Measurements from ENCODE around the gene TMEM232. TPM values are rescaled to one million over a fixed set of nuclear protein-coding genes. Genes with fewer than 3 reads are reported as not detected.
A peak's percentile ranks its signal among the peaks of the same experiment; 100 is the strongest.

Gene TMEM232
- total RNA-seq (11.3 TPM), polyA plus RNA-seq (ENCODE audit: insufficient read depth, low read depth, low replicate concordance) (4.8 TPM)
- long read RNA-seq, donor 1, partial matches to known transcripts: 0 of 1 reads
- long read RNA-seq, donor 1, other reads (novel, unspliced or antisense): 0 of 1 reads
- long read RNA-seq, donor 2: 0 reads
- long read RNA-seq, donor 3: 0 reads
- long read RNA-seq, donor 4, partial matches to known transcripts: 0 of 1 reads
- long read RNA-seq, donor 4, other reads (novel, unspliced or antisense): 0 of 1 reads
- long read RNA-seq, donor 5: 0 reads
- long read RNA-seq, donor 6, partial matches to known transcripts: 28 of 36 reads
- long read RNA-seq, donor 6, other reads (novel, unspliced or antisense): 8 of 36 reads
- long read RNA-seq, donor 7, partial matches to known transcripts: 0 of 3 reads
- long read RNA-seq, donor 7, other reads (novel, unspliced or antisense): 3 of 3 reads
- long read RNA-seq, donor 8: 0 reads
- long read RNA-seq, donor 9: 0 reads
- long read RNA-seq, donor 10: 0 reads

DNA sequence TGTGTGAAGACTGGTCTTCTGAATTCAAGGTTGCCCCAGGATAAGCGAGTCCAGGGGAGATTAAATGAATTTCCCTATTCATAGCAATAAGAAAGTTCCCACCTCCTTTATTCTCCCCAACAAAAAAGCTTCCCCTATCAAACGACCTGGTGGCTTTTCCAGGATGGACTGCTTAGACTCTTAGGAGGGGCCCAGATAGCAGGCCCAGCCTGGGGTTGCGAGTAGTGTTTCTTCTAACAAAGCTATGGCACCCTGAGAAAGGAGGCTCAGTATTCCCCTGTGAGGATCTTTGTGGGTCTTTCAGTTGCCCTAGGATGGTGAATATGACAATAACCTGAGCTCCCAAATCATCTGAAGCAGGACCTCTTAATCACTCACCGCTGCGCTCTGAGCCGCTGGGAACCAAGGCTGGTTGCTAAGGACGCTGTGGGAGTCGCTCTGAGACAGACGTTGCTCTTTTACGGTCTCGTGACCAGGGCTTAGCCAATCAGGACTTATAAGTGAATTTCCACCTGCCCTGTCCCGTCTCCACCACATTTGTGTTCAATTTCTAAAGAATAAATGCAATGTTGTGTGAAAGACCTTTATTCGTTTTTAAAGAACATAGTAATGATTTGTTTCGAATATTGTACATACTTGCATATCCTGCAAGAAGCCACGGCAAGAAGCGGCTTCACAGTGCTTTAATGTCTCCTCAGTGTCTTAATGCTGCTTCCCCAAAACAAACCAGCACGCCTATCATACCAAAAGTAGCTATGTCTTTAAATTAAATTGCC is at the start of gene TMEM232:
Gene TMEM232 (minus strand): TSS at position 423 of the 776 bp plus-strand sequence. CDS start 59,319 bp downstream, outside the sequence.
- H3K27me3 ChIP-seq (ENCODE audit: control insufficient read depth, insufficient read depth, low read length): no peaks in the 10 kb centered on the region
- H3K27ac ChIP-seq (ENCODE audit: low read depth in 2 of 2, low read length in 2 of 2): no peak within 1 kb of the TSS
- peak; percentile 75 to 91 (median 77) for DNase-seq
- intact Hi-C loops (cut with DNase I): no loop called here
- peak within 1 kb of the TSS; percentile 51 to 93 (median 73) for H3K4me3 ChIP-seq (ENCODE audit: low read length in 3 of 3)
- no peaks in the 10 kb centered on the region for H3K36me3 ChIP-seq (ENCODE audit: control insufficient read depth in 2 of 3, insufficient read depth in 3 of 3, low read length in 3 of 3)
- no peaks in the 10 kb centered on the region for H3K4me1 ChIP-seq (ENCODE audit: control insufficient read depth in 2 of 3, insufficient read depth in 2 of 3, low read depth in 1 of 3, low read length in 3 of 3)
- FAIRE-seq: peak; percentile 62
- no peak for TF ChIP-seq CTCF (IDR thresholded peaks at IDR 0.05; ENCODE audit: borderline replicate concordance, extremely low read depth, insufficient read depth)
- H3K9me3 ChIP-seq (ENCODE audit: control insufficient read depth in 2 of 3, insufficient read depth in 1 of 3, low read length in 3 of 3): no peaks in the 10 kb centered on the region
- H3K9ac ChIP-seq (ENCODE audit: low read length in 3 of 3): peak within 1 kb of the TSS in 1 of 3 donors; percentile 40

DNA sequence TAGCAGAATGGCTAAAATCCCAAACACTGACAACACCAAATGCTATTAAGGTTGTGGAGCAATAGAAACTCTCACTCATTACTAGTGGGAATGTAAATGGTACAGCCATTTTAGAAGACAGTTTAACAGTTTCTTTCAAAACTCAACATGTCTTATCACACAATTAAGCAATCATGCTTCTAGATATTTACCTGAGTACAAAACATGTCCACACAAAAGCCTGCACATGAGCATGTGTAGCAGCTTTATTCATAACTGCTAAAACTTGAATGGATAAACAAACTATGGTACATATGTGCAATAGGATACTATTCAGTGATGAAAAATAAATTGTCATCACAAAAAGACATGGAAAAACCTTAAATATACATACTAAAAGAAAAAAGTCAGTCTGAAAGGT is 43.8 kb upstream of the TMEM232 start:
- FAIRE-seq: no peak
- TF ChIP-seq CTCF (IDR thresholded peaks at IDR 0.05; ENCODE audit: borderline replicate concordance, extremely low read depth, insufficient read depth): no peak
- intact Hi-C loops (cut with DNase I): no loop called here

GRCh38 chr5:110769000-110769681 is 42.7 kb upstream of the TMEM232 start:
- no peak for FAIRE-seq
- no peak for DNase-seq
- Histone ChIP-seq H3K27me3 (ENCODE audit: control insufficient read depth, insufficient read depth, low read length) (no peaks in the 10 kb centered on the region), H3K27ac (ENCODE audit: low read depth in 2 of 2, low read length in 2 of 2) (no peak overlapping the region), H3K9ac (ENCODE audit: low read length in 3 of 3) (no peak overlapping the region), H3K4me1 (ENCODE audit: control insufficient read depth in 2 of 3, insufficient read depth in 2 of 3, low read depth in 1 of 3, low read length in 3 of 3) (no peaks in the 10 kb centered on the region), H3K9me3 (ENCODE audit: control insufficient read depth in 2 of 3, insufficient read depth in 1 of 3, low read length in 3 of 3) (no peaks in the 10 kb centered on the region), H3K36me3 (ENCODE audit: control insufficient read depth in 2 of 3, insufficient read depth in 3 of 3, low read length in 3 of 3) (no peaks in the 10 kb centered on the region), H3K4me3 (ENCODE audit: low read length in 3 of 3) (no peak overlapping the region)
- no peak for TF ChIP-seq CTCF (IDR thresholded peaks at IDR 0.05; ENCODE audit: borderline replicate concordance, extremely low read depth, insufficient read depth)
- intact Hi-C loops (cut with DNase I): no loop called here

More for the DNA sequence above, 43.8 kb upstream of the TMEM232 start:
- Histone ChIP-seq H3K36me3 (ENCODE audit: control insufficient read depth in 2 of 3, insufficient read depth in 3 of 3, low read length in 3 of 3) (no peaks in the 10 kb centered on the region), H3K27ac (ENCODE audit: low read depth in 2 of 2, low read length in 2 of 2) (no peak overlapping the region), H3K4me3 (ENCODE audit: low read length in 3 of 3) (no peak overlapping the region), H3K4me1 (ENCODE audit: control insufficient read depth in 2 of 3, insufficient read depth in 2 of 3, low read depth in 1 of 3, low read length in 3 of 3) (no peaks in the 10 kb centered on the region), H3K9me3 (ENCODE audit: control insufficient read depth in 2 of 3, insufficient read depth in 1 of 3, low read length in 3 of 3) (no peaks in the 10 kb centered on the region), H3K9ac (ENCODE audit: low read length in 3 of 3) (no peak overlapping the region), H3K27me3 (ENCODE audit: control insufficient read depth, insufficient read depth, low read length) (no peaks in the 10 kb centered on the region)
- no peak for DNase-seq

All from kidney (tissue), 22 donors.